ENCODE measurements around the gene BAHCC1. TPM values are rescaled to one million over a fixed set of nuclear protein-coding genes. Genes with fewer than 3 reads are reported as not detected.

Gene BAHCC1
- total and polyA plus RNA-seq, 10 of the 15 experiments (the other 5 are each of a cell fraction or from before 2014, with no cell fraction given), result 0.03 to 0.14 (median 0.11) TPM; not detected in 6

- H3K36me3 ChIP-seq (ENCODE audit: control insufficient read depth in 2 of 2, insufficient read depth in 2 of 2, low read length in 1 of 2), result no peaks in the 10 kb centered on the region
- H3K4me3 ChIP-seq, result no peak overlapping the region
- BruUV-seq (replicated peaks), result no TSS peak
- ATAC-seq, result no peak
- H3K79me2 ChIP-seq (ENCODE audit: control insufficient read depth, insufficient read depth, low read length), result no peaks in the 10 kb centered on the region
- SMC1A ChIA-PET (ENCODE audit: uncharacterized antibody, unreplicated experiment), result no interaction called here
- no peak for TF ChIP-seq NR2F1 (conservative IDR thresholded peaks at IDR 0.05)
- no peak for TF ChIP-seq RUNX3 (IDR thresholded peaks at IDR 0.05; ENCODE audit: low read length)
- no peak for TF ChIP-seq SRF (IDR thresholded peaks at IDR 0.05; ENCODE audit: low read depth in 2 of 2, low read length in 2 of 2)
- TF ChIP-seq HDGF (IDR thresholded peaks at IDR 0.05), result no peak
- TF ChIP-seq ZNF274 (IDR thresholded peaks at IDR 0.05; ENCODE audit: insufficient read depth, insufficient read length), result no peak
- TF ChIP-seq, protein P1, sequence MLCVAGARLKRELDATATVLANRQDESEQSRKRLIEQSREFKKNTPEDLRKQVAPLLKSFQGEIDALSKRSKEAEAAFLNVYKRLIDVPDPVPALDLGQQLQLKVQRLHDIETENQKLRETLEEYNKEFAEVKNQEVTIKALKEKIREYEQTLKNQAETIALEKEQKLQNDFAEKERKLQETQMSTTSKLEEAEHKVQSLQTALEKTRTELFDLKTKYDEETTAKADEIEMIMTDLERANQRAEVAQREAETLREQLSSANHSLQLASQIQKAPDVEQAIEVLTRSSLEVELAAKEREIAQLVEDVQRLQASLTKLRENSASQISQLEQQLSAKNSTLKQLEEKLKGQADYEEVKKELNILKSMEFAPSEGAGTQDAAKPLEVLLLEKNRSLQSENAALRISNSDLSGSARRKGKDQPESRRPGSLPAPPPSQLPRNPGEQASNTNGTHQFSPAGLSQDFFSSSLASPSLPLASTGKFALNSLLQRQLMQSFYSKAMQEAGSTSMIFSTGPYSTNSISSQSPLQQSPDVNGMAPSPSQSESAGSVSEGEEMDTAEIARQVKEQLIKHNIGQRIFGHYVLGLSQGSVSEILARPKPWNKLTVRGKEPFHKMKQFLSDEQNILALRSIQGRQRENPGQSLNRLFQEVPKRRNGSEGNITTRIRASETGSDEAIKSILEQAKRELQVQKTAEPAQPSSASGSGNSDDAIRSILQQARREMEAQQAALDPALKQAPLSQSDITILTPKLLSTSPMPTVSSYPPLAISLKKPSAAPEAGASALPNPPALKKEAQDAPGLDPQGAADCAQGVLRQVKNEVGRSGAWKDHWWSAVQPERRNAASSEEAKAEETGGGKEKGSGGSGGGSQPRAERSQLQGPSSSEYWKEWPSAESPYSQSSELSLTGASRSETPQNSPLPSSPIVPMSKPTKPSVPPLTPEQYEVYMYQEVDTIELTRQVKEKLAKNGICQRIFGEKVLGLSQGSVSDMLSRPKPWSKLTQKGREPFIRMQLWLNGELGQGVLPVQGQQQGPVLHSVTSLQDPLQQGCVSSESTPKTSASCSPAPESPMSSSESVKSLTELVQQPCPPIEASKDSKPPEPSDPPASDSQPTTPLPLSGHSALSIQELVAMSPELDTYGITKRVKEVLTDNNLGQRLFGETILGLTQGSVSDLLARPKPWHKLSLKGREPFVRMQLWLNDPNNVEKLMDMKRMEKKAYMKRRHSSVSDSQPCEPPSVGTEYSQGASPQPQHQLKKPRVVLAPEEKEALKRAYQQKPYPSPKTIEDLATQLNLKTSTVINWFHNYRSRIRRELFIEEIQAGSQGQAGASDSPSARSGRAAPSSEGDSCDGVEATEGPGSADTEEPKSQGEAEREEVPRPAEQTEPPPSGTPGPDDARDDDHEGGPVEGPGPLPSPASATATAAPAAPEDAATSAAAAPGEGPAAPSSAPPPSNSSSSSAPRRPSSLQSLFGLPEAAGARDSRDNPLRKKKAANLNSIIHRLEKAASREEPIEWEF (IDR thresholded peaks at IDR 0.05; ENCODE audit: insufficient replicate concordance, low read depth, low read length), result no peak
- TF ChIP-seq, protein P2, sequence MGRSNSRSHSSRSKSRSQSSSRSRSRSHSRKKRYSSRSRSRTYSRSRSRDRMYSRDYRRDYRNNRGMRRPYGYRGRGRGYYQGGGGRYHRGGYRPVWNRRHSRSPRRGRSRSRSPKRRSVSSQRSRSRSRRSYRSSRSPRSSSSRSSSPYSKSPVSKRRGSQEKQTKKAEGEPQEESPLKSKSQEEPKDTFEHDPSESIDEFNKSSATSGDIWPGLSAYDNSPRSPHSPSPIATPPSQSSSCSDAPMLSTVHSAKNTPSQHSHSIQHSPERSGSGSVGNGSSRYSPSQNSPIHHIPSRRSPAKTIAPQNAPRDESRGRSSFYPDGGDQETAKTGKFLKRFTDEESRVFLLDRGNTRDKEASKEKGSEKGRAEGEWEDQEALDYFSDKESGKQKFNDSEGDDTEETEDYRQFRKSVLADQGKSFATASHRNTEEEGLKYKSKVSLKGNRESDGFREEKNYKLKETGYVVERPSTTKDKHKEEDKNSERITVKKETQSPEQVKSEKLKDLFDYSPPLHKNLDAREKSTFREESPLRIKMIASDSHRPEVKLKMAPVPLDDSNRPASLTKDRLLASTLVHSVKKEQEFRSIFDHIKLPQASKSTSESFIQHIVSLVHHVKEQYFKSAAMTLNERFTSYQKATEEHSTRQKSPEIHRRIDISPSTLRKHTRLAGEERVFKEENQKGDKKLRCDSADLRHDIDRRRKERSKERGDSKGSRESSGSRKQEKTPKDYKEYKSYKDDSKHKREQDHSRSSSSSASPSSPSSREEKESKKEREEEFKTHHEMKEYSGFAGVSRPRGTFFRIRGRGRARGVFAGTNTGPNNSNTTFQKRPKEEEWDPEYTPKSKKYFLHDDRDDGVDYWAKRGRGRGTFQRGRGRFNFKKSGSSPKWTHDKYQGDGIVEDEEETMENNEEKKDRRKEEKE (IDR thresholded peaks at IDR 0.05), result no peak
- no peak for TF ChIP-seq ATF7 (IDR thresholded peaks at IDR 0.05; ENCODE audit: low read depth)
- TF ChIP-seq CEBPB (IDR thresholded peaks at IDR 0.05; ENCODE audit: borderline replicate concordance in 1 of 2, low read depth in 2 of 2, low read length in 2 of 2), result no peak
- no peak for TF ChIP-seq NRF1 (conservative IDR thresholded peaks at IDR 0.05; ENCODE audit: low read depth, low read length)
- no peak for TF ChIP-seq RAD21 (IDR thresholded peaks at IDR 0.05; ENCODE audit: insufficient read depth, low read depth, low read length)
- no peak for TF ChIP-seq FOXM1 (IDR thresholded peaks at IDR 0.05; ENCODE audit: low read depth, low read length)
- TF ChIP-seq BHLHE40 (IDR thresholded peaks at IDR 0.05; ENCODE audit: borderline replicate concordance in 1 of 2, low read depth in 2 of 2, low read length in 1 of 2), result no peak
- intact Hi-C loops (cut with micrococcal nuclease; ENCODE audit: unreplicated experiment) (no loop called here), in situ Hi-C loops (cut with MboI) (no loop called here)
- WGBS (ENCODE audit: insufficient coverage, insufficient replicate concordance, low lambda C conversion rate, missing lambda C conversion rate), result 43% methylated on average over 34 of the region's 34 CpGs
- H3K27me3 ChIP-seq (replicated peaks in 1 of 2; ENCODE audit: control insufficient read depth in 2 of 2, insufficient read depth in 2 of 2, low read length in 1 of 2), result peaks cover 3 to 5% of the 10 kb centered on the region in 2 experiments; a peak in 3 of 4 replicates
- H3K27ac ChIP-seq (ENCODE audit: control insufficient read depth, insufficient read depth), result no peak overlapping the region
- no peak for FAIRE-seq
- H3K4me2 ChIP-seq (ENCODE audit: control insufficient read depth, insufficient read depth), result no peak overlapping the region
- POLR2A ChIA-PET, result no interaction called here
- no peak overlapping the region for H2AFZ ChIP-seq (ENCODE audit: control insufficient read depth, low read depth, low read length)
- CTCF ChIA-PET, result no interaction called here
- RAD21 ChIA-PET (ENCODE audit: unreplicated experiment), result no interaction called here
- H3K4me1 ChIP-seq (ENCODE audit: control insufficient read depth, insufficient read depth, low read length), result no peaks in the 10 kb centered on the region
- no peaks in the 10 kb centered on the region for H3K9me3 ChIP-seq (replicated peaks; ENCODE audit: control insufficient read depth, insufficient read depth, low read length)
- no peak overlapping the region for H3K9ac ChIP-seq (ENCODE audit: control insufficient read depth, insufficient read depth, low read length)
- DNase-seq (ENCODE audit: low read depth, low spot score), result no peak
- no peaks in the 10 kb centered on the region for H4K20me1 ChIP-seq (ENCODE audit: control insufficient read depth, insufficient read depth)
Measured at GRCh38 chr17:81380666-81381518, 14.4 kb upstream of the BAHCC1 start.
